Fibroblast of lung (primary cell): ENCODE measurements around the gene TUFT1. TPM values are rescaled to one million over a fixed set of nuclear protein-coding genes. Genes with fewer than 3 reads are reported as not detected.
A peak's percentile ranks its signal among the peaks of the same experiment; 100 is the strongest.

Source experiments
- DNase-seq, 2 donors: peaks; one replicate each; pipeline versions ENCODE4 v3.0.0 to v3.0.0-alpha.2; 2010; ENCODE audit warnings: low read depth in 2 of 2
- H2AFZ ChIP-seq: 2 replicates; pipeline ENCODE4 v1.5.1; 2012; ENCODE audit warnings: low read length, control low read depth, inconsistent platforms
- H3K27ac ChIP-seq: 2 replicates; pipeline ENCODE4 v1.5.1; 2011; ENCODE audit warnings: low read length, control low read depth; ENCODE audit not compliant: insufficient read depth
- H3K27me3 ChIP-seq: 2 replicates; pipeline ENCODE4 v1.5.1; 2011; ENCODE audit warnings: mild to moderate bottlenecking, low read length; ENCODE audit not compliant: control insufficient read depth, insufficient read depth
- H3K36me3 ChIP-seq: 2 replicates; pipeline ENCODE4 v1.5.1; 2011; ENCODE audit warnings: low read length; ENCODE audit not compliant: control insufficient read depth, insufficient read depth
- H3K4me1 ChIP-seq: 2 replicates; pipeline ENCODE4 v1.5.1; 2011; ENCODE audit warnings: low read length; ENCODE audit not compliant: control insufficient read depth, insufficient read depth; ENCODE audit errors: extremely low read depth
- H3K4me2 ChIP-seq: 2 replicates; pipeline ENCODE4 v1.5.1; 2011; ENCODE audit warnings: low read length, control low read depth; ENCODE audit not compliant: insufficient read depth; ENCODE audit errors: extremely low read depth
- H3K4me3 ChIP-seq, 4 experiments: fragments of 200-600 bp in 1 of 4; sonication (generic) in 1 of 4; replicated peaks in 1 of 4; 2 replicates each; pipeline ENCODE4 v1.5.1; 2011 to 2016; ENCODE audit warnings: low read length in 4 of 4, low read depth in 3 of 4, mild to moderate bottlenecking in 3 of 4, control low read depth in 2 of 4, inconsistent platforms in 1 of 4, mixed read lengths in 1 of 4; ENCODE audit not compliant: insufficient read depth in 1 of 4; ENCODE audit errors: control extremely low read depth in 1 of 4
- H3K79me2 ChIP-seq: 2 replicates; pipeline ENCODE4 v1.5.1; 2012; ENCODE audit warnings: mild to moderate bottlenecking, low read length, inconsistent platforms; ENCODE audit not compliant: control insufficient read depth, insufficient read depth
- H3K9ac ChIP-seq: 2 replicates; pipeline ENCODE4 v1.5.1; 2011; ENCODE audit warnings: mild to moderate bottlenecking, low read length, control low read depth; ENCODE audit not compliant: insufficient read depth
- H3K9me3 ChIP-seq: 2 replicates; pipeline ENCODE4 v1.5.1; 2012; ENCODE audit warnings: low read depth, low read length; ENCODE audit not compliant: control insufficient read depth, insufficient read depth
- H4K20me1 ChIP-seq: 2 replicates; pipeline ENCODE4 v1.5.1; 2011; ENCODE audit warnings: low read length; ENCODE audit not compliant: control insufficient read depth, insufficient read depth; ENCODE audit errors: extremely low read depth
- EZH2 ChIP-seq: IDR thresholded peaks from 2 replicates; pipeline ENCODE4 v1.5.1; 2012; ENCODE audit warnings: low read length, control low read depth, mild to moderate bottlenecking; ENCODE audit errors: missing control alignments
- polyA minus RNA-seq: library from RNA; depleted of rRNA, polyadenylated mRNA; stranded (reverse); fragments of >200 nt; gene quantifications from 2 replicates; pipeline ENCODE4 v1.2.3, GENCODE V29; 2011; ENCODE audit warnings: low replicate concordance
- polyA plus RNA-seq, 2 donors: library from polyadenylated mRNA; depleted of rRNA in 1 of 2; stranded (reverse) in 1 of 2; unstranded in 1 of 2; fragments of >200 nt; gene quantifications; 2 replicates each; pipeline ENCODE4 v1.2.1, GENCODE V29; 2011 to 2012; ENCODE audit warnings: missing spikeins in 1 of 2
- total RNA-seq: library from RNA; depleted of rRNA; stranded (reverse); fragments of >200 nt; gene quantifications from 2 replicates; pipeline ENCODE4 v1.2.1, GENCODE V29; 2014
- TF ChIP-seq, protein P1 (sequence below), 2 donors: IDR thresholded peaks in 1 of 2; conservative IDR thresholded peaks in 1 of 2; 1 replicate in 1 of 2; 2 replicates in 1 of 2; pipeline ENCODE4 v1.5.1; 2011 to 2012; ENCODE audit warnings: low read length in 2 of 2, control low read depth in 1 of 2, inconsistent platforms in 1 of 2, low read depth in 1 of 2, mild to moderate bottlenecking in 1 of 2

Gene TUFT1, protein sequence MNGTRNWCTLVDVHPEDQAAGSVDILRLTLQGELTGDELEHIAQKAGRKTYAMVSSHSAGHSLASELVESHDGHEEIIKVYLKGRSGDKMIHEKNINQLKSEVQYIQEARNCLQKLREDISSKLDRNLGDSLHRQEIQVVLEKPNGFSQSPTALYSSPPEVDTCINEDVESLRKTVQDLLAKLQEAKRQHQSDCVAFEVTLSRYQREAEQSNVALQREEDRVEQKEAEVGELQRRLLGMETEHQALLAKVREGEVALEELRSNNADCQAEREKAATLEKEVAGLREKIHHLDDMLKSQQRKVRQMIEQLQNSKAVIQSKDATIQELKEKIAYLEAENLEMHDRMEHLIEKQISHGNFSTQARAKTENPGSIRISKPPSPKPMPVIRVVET
- total RNA-seq, result 6.9 and 18.2 TPM in 2 replicates
- polyA plus RNA-seq, result 16.7 and 24.7 TPM in 2 replicates
- polyA plus RNA-seq (2012), result 12.6 and 18.4 TPM in 2 replicates
- 11.2 and 12.0 TPM in 2 replicates for polyA minus RNA-seq

DNA sequence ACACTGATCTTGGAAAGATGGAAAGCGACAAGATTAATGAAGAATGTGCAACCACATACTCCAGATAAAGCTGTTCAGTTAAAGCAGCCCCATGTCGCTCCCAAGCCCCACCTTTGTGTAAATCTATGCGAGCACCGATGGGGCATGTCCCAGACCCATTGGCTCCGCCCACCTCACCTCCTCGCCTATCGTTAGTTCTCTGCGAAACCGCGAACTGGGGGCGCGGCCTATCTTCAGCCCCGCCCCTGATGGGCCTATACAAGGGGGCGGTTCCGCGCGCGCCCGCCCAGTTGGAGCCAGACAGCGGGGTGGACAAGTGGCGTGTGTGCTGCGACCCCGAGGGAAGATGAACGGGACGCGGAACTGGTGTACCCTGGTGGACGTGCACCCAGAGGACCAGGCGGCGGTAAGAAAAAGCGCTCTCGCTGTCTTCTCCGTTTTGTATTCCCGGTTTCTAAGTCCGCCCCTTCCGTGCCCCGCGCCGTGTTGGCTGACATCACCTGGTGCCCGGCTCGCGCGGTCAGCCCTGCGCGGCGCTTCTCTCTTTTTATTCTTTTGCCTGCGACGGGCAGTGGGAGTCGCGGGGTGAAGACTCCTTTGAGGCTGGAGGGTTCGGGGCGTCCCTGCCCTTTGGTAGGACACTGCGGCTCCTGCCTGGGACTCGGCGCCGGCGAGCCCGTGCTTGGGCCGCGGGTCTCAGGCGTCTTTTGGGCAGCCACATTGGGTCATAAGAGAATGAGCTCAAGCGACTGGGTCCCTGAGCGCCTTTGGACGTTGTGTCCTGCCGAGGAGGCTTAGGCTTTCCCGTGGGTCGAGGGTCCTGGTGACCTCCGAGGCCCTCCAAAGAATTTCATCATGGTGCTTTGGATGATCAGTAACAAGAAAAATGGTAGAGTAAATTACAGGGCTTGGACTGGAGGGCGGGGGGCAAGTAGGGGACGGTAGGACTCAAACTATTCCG, at the start of gene TUFT1:
Gene TUFT1, plus strand, starts transcription at position 289 of the 961 bp plus-strand sequence. Its CDS starts 58 bp downstream, at position 347.
- H3K79me2 ChIP-seq, result no peaks in the 10 kb centered on the region
- peak within 1 kb of the TSS; percentile 70 to 87 (median 80) for H3K4me3 ChIP-seq
- peak within 1 kb of the TSS; percentile 70 for H3K27ac ChIP-seq
- DNase-seq, result peak; percentile 88 to 92
- H3K9ac ChIP-seq, result peak within 1 kb of the TSS; percentile 68
- TF ChIP-seq EZH2, result no peak
- TF ChIP-seq, protein P1, sequence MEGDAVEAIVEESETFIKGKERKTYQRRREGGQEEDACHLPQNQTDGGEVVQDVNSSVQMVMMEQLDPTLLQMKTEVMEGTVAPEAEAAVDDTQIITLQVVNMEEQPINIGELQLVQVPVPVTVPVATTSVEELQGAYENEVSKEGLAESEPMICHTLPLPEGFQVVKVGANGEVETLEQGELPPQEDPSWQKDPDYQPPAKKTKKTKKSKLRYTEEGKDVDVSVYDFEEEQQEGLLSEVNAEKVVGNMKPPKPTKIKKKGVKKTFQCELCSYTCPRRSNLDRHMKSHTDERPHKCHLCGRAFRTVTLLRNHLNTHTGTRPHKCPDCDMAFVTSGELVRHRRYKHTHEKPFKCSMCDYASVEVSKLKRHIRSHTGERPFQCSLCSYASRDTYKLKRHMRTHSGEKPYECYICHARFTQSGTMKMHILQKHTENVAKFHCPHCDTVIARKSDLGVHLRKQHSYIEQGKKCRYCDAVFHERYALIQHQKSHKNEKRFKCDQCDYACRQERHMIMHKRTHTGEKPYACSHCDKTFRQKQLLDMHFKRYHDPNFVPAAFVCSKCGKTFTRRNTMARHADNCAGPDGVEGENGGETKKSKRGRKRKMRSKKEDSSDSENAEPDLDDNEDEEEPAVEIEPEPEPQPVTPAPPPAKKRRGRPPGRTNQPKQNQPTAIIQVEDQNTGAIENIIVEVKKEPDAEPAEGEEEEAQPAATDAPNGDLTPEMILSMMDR (conservative IDR thresholded peaks at IDR 0.05 in 1 of 2, IDR thresholded peaks at IDR 0.05 in 1 of 2; ENCODE audit: low read depth in 1 of 2, low read length in 2 of 2), result no peak
- no peaks in the 10 kb centered on the region for H4K20me1 ChIP-seq
- H3K36me3 ChIP-seq, result no peaks in the 10 kb centered on the region
- peaks cover 14% of the 10 kb centered on the region for H3K4me1 ChIP-seq
- peak within 1 kb of the TSS; percentile 58 for H2AFZ ChIP-seq
- H3K9me3 ChIP-seq, result no peaks in the 10 kb centered on the region
- peak within 1 kb of the TSS; percentile 46 for H3K4me2 ChIP-seq
- no peaks in the 10 kb centered on the region for H3K27me3 ChIP-seq

DNA sequence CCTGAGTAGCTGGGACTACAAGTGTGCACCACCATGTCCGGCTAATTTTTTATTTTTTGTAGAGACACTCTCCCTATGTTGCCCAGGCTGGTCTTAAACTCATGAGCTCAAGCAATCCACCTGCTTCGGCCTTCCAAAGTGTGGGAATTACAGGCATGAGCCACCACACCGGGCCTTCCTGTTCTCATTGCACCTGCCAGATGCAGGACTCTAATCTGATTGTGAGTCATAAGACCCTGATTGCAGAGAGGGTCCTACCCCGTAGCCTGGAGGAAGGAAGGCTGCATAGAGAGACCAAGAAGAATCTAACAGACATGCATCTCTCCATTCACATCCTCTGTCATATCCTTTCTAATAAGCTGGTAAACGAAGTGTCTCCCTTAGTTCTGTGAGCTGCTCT, 48.5 kb upstream of the TUFT1 start:
- H3K4me1 ChIP-seq, result no peaks in the 10 kb centered on the region
- no peak overlapping the region for H3K9ac ChIP-seq
- H3K27ac ChIP-seq, result no peak overlapping the region
- H3K9me3 ChIP-seq, result no peaks in the 10 kb centered on the region
- TF ChIP-seq EZH2, result no peak
- TF ChIP-seq, protein P1 (conservative IDR thresholded peaks at IDR 0.05 in 1 of 2, IDR thresholded peaks at IDR 0.05 in 1 of 2; ENCODE audit: low read depth in 1 of 2, low read length in 2 of 2), result no peak
- no peaks in the 10 kb centered on the region for H4K20me1 ChIP-seq
- no peaks in the 10 kb centered on the region for H3K27me3 ChIP-seq
- no peak for DNase-seq
- no peak overlapping the region for H2AFZ ChIP-seq
- no peak overlapping the region for H3K4me2 ChIP-seq
- no peaks in the 10 kb centered on the region for H3K79me2 ChIP-seq
- no peaks in the 10 kb centered on the region for H3K36me3 ChIP-seq
- H3K4me3 ChIP-seq, result no peak overlapping the region

DNA sequence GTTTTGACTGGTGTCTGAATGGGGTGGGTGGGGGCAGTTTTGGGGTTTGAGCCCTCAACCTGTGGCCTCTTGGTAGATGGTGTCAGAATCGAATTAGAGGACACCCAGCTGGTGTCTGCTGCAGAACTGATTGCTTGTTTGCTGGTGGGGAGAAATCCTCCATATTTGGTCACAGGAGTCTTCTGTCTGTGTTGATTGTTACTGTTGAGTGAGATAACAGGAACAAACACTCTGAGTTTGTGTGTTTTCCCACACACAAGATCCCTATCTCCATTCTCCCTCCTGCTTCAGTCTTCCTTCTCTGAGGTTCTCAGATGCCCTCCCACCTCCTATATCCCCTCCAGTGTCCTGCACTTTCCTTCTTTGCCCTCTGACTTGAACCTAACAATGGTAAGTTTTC, 48.0 kb upstream of the TUFT1 start:
- Histone ChIP-seq H3K4me3 (no peak overlapping the region), H4K20me1 (no peaks in the 10 kb centered on the region), H3K9ac (no peak overlapping the region), H3K4me2 (no peak overlapping the region), H2AFZ (no peak overlapping the region), H3K27ac (no peak overlapping the region), H3K36me3 (no peaks in the 10 kb centered on the region), H3K27me3 (no peaks in the 10 kb centered on the region), H3K9me3 (no peaks in the 10 kb centered on the region), H3K79me2 (no peaks in the 10 kb centered on the region), H3K4me1 (no peaks in the 10 kb centered on the region)
- no peak for DNase-seq
- TF ChIP-seq, protein P1 (conservative IDR thresholded peaks at IDR 0.05 in 1 of 2, IDR thresholded peaks at IDR 0.05 in 1 of 2; ENCODE audit: low read depth in 1 of 2, low read length in 2 of 2), result no peak
- no peak for TF ChIP-seq EZH2
